ENCODE data around the gene PSIP1. TPM values are rescaled to one million over a fixed set of nuclear protein-coding genes. Genes with fewer than 3 reads are reported as not detected.
"Not testable (repeated sequence)": the region's sequence is repeated elsewhere in the genome, so short reads cannot be mapped to it uniquely, and the experiment has no call there.

The PSIP1 gene
- total RNA-seq, 3 donors from 2014 or later (not counting 1 experiment from before 2014, with no cell fraction given), result 50.3 to 83.1 (median 72.6) TPM

DNA sequence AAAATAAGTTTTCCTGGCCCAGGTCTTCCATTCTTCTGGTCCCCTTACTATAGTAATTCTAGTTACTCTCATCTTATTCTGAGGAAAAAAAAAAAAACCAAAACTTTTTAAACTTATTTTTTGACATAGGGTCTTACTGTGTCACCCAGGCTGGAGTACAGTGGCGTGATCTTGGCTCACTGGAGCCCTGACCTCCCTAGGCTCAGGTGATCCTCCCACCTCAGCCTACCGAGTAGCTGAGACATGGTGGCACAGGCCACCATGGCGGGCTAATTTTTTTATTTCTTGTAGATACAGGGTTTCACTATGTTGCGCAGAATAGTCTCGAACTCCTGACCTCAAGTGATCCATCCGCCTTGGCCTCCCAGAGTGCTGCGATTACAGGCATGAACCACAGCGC lies 49.7 kb downstream of the PSIP1 start:
- ATAC-seq (no peak), DNase-seq (no peak)
- Histone ChIP-seq H3K9me3 (ENCODE audit: control insufficient read depth, insufficient read depth, low read length) (no peaks in the 10 kb centered on the region), H3K27ac (ENCODE audit: low read length) (no peak overlapping the region), H3K36me3 (ENCODE audit: control insufficient read depth, insufficient read depth, low read length) (peaks cover 71% of the 10 kb centered on the region), H3K27me3 (ENCODE audit: control insufficient read depth, insufficient read depth, low read length) (no peaks in the 10 kb centered on the region), H3K4me1 (ENCODE audit: control insufficient read depth, insufficient read depth, low read length) (no peaks in the 10 kb centered on the region), H3K4me3 (ENCODE audit: low read length) (no peak overlapping the region)
- intact Hi-C loops (cut with micrococcal nuclease), result no loop called here
- peaks cover 7% of the 10 kb centered on the region for H3K36me3 Mint-ChIP-seq
- H3K27ac Mint-ChIP-seq, result peak overlapping the region in 1 of 2 donors; percentile 21
- no peak overlapping the region for H3K4me3 Mint-ChIP-seq
- TF ChIP-seq, protein P1, sequence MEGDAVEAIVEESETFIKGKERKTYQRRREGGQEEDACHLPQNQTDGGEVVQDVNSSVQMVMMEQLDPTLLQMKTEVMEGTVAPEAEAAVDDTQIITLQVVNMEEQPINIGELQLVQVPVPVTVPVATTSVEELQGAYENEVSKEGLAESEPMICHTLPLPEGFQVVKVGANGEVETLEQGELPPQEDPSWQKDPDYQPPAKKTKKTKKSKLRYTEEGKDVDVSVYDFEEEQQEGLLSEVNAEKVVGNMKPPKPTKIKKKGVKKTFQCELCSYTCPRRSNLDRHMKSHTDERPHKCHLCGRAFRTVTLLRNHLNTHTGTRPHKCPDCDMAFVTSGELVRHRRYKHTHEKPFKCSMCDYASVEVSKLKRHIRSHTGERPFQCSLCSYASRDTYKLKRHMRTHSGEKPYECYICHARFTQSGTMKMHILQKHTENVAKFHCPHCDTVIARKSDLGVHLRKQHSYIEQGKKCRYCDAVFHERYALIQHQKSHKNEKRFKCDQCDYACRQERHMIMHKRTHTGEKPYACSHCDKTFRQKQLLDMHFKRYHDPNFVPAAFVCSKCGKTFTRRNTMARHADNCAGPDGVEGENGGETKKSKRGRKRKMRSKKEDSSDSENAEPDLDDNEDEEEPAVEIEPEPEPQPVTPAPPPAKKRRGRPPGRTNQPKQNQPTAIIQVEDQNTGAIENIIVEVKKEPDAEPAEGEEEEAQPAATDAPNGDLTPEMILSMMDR (IDR thresholded peaks at IDR 0.05), result no peak
- no peaks in the 10 kb centered on the region for H3K9me3 Mint-ChIP-seq
- H3K4me1 Mint-ChIP-seq, result no peaks in the 10 kb centered on the region
- no peaks in the 10 kb centered on the region for H3K27me3 Mint-ChIP-seq (ENCODE audit: low read depth in 2 of 2)
- 96% methylated on average over 8 of the region's 8 CpGs for WGBS (ENCODE audit: insufficient coverage)

DNA sequence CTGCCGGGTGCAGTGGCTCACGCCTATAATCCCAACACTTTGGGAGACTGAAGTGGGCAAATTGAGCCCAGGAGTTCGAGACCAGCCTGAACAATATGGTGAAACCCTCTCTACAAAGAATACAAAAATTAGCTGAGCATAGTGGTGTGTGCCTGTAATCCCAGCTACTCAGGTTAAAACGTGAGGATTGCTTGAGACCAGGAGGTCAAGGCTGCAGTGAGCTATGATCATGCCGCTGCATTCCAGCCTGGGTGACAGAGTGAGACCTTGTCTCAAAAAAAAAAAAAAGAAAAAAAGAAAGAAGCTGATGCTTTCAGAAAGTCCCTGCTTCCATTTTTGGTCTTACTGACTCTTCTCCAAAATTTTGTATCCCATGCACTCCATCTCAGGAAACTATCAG lies 56.8 kb downstream of the PSIP1 start:
- ATAC-seq (no peak), DNase-seq (no peak)
- H3K36me3 ChIP-seq (ENCODE audit: control insufficient read depth, insufficient read depth, low read length), result peaks cover 63% of the 10 kb centered on the region
- Mint-ChIP-seq H3K27ac (peak overlapping the region in 1 of 2 donors; percentile 38), H3K36me3 (no peaks in the 10 kb centered on the region), H3K27me3 (ENCODE audit: low read depth in 2 of 2) (no peaks in the 10 kb centered on the region), H3K4me3 (no peak overlapping the region), H3K4me1 (no peaks in the 10 kb centered on the region), H3K9me3 (no peaks in the 10 kb centered on the region)
- no peak overlapping the region for H3K27ac ChIP-seq (ENCODE audit: low read length)
- no peaks in the 10 kb centered on the region for H3K9me3 ChIP-seq (ENCODE audit: control insufficient read depth, insufficient read depth, low read length)
- TF ChIP-seq, protein P1 (IDR thresholded peaks at IDR 0.05), result no peak
- intact Hi-C loops (cut with micrococcal nuclease), result no loop called here
- H3K27me3 ChIP-seq (ENCODE audit: control insufficient read depth, insufficient read depth, low read length), result no peaks in the 10 kb centered on the region
- no peak overlapping the region for H3K4me3 ChIP-seq (ENCODE audit: low read length)
- H3K4me1 ChIP-seq (ENCODE audit: control insufficient read depth, insufficient read depth, low read length), result no peaks in the 10 kb centered on the region
- 99% methylated on average over 4 of the region's 5 CpGs for WGBS (ENCODE audit: insufficient coverage)

DNA sequence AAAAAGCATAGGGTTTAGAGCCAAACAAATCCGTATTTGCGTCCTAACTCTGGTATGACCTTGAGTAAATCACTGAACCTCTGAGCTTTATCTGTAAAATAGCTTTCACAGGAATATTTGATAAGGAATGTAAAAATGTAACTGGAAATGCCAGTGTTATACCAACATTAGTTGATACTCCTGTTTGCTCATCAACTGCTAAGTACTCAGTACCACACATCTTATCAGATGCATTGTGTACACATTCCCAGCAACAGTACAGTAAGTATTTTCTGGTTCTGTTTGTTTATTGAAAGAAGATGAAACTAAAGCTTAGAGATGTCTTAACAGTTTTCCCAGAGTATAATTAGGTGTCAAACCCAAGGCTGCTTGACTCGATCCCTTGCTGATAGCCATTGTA lies 66.6 kb downstream of the PSIP1 start:
- H3K4me1 ChIP-seq (ENCODE audit: control insufficient read depth, insufficient read depth, low read length), result no peaks in the 10 kb centered on the region
- intact Hi-C loops (cut with micrococcal nuclease), result no loop called here
- WGBS (ENCODE audit: insufficient coverage), result 91% methylated on average over 3 of the region's 3 CpGs
- peaks cover 19 to 29% of the 10 kb centered on the region in 2 donors for H3K4me1 Mint-ChIP-seq
- no peak overlapping the region for H3K27ac ChIP-seq (ENCODE audit: low read length)
- no peaks in the 10 kb centered on the region for H3K9me3 ChIP-seq (ENCODE audit: control insufficient read depth, insufficient read depth, low read length)
- H3K4me3 ChIP-seq (ENCODE audit: low read length), result no peak overlapping the region
- no peak for DNase-seq
- no peak overlapping the region for H3K27ac Mint-ChIP-seq
- TF ChIP-seq, protein P1 (IDR thresholded peaks at IDR 0.05), result no peak
- H3K9me3 Mint-ChIP-seq, result no peaks in the 10 kb centered on the region
- H3K4me3 Mint-ChIP-seq, result no peak overlapping the region
- ATAC-seq, result no peak
- H3K36me3 Mint-ChIP-seq, result peaks cover 25% of the 10 kb centered on the region
- H3K36me3 ChIP-seq (ENCODE audit: control insufficient read depth, insufficient read depth, low read length), result peaks cover 66% of the 10 kb centered on the region
- no peaks in the 10 kb centered on the region for H3K27me3 ChIP-seq (ENCODE audit: control insufficient read depth, insufficient read depth, low read length)
- H3K27me3 Mint-ChIP-seq (ENCODE audit: low read depth in 2 of 2), result no peaks in the 10 kb centered on the region

DNA sequence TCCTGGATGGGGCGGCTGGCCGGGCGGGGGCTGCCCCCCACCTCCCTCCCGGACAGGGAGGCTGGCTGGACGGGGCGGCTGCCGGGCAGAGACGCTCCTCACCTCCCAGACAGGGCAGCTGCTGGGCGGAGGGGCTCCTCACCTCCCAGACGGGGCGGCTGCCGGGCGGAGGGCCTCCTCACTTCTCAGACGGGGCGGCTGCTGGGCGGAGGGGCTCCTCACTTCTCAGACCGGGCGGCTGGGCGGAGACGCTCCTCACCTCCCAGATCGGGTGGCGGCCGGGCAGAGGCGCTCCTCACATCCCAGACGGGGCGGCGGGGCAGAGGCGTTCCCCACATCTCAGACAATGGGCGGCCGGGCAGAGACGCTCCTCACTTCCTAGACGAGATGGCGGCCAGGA lies 68.5 kb downstream of the PSIP1 start:
- H3K27ac Mint-ChIP-seq; ATAC-seq; H3K9me3 Mint-ChIP-seq; H3K27me3 Mint-ChIP-seq (ENCODE audit: low read depth in 2 of 2); H3K4me3 Mint-ChIP-seq; intact Hi-C loops (cut with micrococcal nuclease); DNase-seq; H3K9me3 ChIP-seq (ENCODE audit: control insufficient read depth, insufficient read depth, low read length); H3K4me1 ChIP-seq (ENCODE audit: control insufficient read depth, insufficient read depth, low read length); H3K4me3 ChIP-seq (ENCODE audit: low read length); H3K27me3 ChIP-seq (ENCODE audit: control insufficient read depth, insufficient read depth, low read length); H3K27ac ChIP-seq (ENCODE audit: low read length): not testable (repeated sequence)
- peaks cover 32 to 47% of the 10 kb centered on the region in 2 donors for H3K4me1 Mint-ChIP-seq
- WGBS (ENCODE audit: insufficient coverage), result 98% methylated on average over 33 of the region's 33 CpGs
- peaks cover 19% of the 10 kb centered on the region for H3K36me3 Mint-ChIP-seq
- peaks cover 54% of the 10 kb centered on the region for H3K36me3 ChIP-seq (ENCODE audit: control insufficient read depth, insufficient read depth, low read length)

DNA sequence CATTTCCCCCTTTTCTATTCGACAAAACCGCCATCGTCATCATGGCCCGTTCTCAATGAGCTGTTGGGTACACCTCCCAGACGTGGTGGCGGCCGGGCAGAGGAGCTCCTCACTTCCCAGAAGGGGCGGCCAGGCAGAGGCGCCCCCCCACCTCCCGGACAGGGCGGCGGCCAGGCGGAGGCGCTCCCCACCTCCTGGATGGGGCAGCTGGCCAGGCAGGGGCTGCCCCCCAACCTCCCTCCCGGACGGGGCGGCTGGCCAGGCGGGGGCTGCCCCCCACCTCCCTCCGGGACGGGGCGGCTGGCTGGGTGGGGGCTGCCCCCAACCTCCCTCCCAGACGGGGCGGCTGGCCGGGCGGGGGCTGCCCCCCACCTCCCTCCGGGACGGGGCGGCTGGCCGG lies 68.9 kb downstream of the PSIP1 start:
- H3K9me3 Mint-ChIP-seq; H3K27ac ChIP-seq (ENCODE audit: low read length); H3K9me3 ChIP-seq (ENCODE audit: control insufficient read depth, insufficient read depth, low read length); H3K4me3 ChIP-seq (ENCODE audit: low read length); H3K4me1 ChIP-seq (ENCODE audit: control insufficient read depth, insufficient read depth, low read length); H3K4me3 Mint-ChIP-seq; intact Hi-C loops (cut with micrococcal nuclease); DNase-seq; H3K27ac Mint-ChIP-seq; ATAC-seq; H3K27me3 Mint-ChIP-seq (ENCODE audit: low read depth in 2 of 2); H3K27me3 ChIP-seq (ENCODE audit: control insufficient read depth, insufficient read depth, low read length): not testable (repeated sequence)
- Mint-ChIP-seq H3K4me1 (peaks cover 32 to 47% of the 10 kb centered on the region in 2 donors), H3K36me3 (peaks cover 18% of the 10 kb centered on the region)
- 92% methylated on average over 22 of the region's 29 CpGs for WGBS (ENCODE audit: insufficient coverage)
- peaks cover 49% of the 10 kb centered on the region for H3K36me3 ChIP-seq (ENCODE audit: control insufficient read depth, insufficient read depth, low read length)

All from natural killer cell (primary cell).